GM18873 (cell line): ENCODE data around the gene APH1B.

ENCODE experiments used
- ATAC-seq: cut with Tn5 transposase; IDR thresholded peaks from one replicate; pipeline ENCODE4 v1.9.1; 2021; ENCODE audit warnings: mild to moderate bottlenecking, moderate library complexity, moderate number of reproducible peaks; ENCODE audit not compliant: unreplicated experiment, low FRiP score

The APH1B gene

DNA sequence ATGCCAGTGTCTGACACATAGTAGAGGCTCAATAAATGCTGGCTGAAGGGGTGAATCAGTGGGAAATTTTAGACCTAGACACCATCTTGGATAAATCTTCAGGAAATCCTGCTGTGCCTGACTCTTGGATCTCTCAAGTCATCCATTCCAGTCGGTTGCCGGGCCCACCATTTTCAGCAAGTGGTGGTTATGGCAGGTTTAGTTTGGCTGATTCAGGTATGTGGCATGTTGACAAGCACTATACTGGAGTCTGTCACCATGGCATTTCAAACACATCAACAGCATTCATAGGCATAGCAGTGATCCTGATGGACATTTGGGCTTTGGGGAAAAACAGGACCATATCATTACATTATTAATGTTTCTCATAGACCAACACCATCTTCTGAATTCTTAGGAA lies 25.7 kb upstream of the APH1B start:
- ATAC-seq = no peak

DNA sequence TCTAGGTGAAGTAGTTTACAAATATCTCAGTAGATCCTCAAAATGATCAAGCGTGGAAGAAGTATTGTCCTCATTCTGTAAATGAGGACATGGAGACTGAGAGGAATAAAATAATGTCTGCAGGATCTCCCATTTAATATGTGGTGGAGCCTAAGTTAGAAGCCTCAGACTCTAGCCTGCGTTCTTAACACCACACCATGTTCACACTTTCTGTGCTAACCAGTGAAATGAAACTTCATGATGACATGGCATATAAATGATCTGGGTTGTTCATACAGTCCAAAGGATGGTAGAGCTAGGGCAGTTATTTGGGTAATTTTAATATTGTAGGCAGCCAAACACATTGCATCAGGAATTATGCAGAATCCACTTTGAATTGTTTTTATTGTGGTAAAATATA lies 25.1 kb upstream of the APH1B start:
- no peak for ATAC-seq

DNA sequence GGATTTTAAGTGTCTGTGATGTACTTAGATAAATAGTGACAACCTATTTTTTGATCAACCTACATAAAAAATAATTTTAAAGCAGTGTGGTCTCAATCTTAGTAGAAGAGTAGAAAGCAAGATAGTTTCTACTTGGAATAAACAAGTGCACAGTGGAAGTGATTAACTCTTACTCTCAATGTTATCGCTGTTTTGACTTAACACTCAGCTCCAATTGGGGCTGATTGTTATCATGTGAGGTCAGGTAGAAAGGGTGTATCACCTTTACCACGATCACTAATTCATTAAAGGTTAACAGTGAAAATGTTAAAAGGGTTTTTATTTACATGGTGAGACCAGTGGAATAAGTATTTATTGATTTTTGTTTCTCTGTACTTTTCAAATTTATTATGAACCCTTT lies 22.4 kb upstream of the APH1B start:
- no peak for ATAC-seq

GRCh38 chr15:63255489-63255990 lies 21.9 kb upstream of the APH1B start:
- no peak for ATAC-seq

GRCh38 chr15:63256433-63257274 lies 20.8 kb upstream of the APH1B start:
- ATAC-seq = no peak

GRCh38 chr15:63258658-63259057 lies 18.7 kb upstream of the APH1B start:
- ATAC-seq = no peak

GRCh38 chr15:63260791-63261190 lies 16.6 kb upstream of the APH1B start:
- no peak for ATAC-seq

DNA sequence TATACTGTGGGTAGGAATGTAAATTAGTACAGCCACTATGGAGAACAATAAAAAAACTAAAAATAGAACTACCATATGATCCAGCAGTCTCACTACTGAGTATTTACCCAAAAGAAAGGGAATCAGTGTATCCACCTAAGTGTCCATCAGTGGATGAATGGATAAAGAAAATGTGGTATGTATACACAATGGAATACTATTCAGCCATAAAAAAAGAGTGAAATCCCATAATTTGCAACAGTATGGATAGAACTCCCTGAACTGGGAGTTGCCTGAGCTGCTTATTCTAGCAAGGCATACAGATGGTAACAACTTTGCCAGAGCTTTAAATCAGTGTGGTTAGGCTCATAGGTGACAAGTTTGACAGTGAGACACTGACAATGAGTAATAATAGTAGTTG lies 16.1 kb upstream of the APH1B start:
- ATAC-seq = no peak

GRCh38 chr15:63263519-63263918 lies 13.9 kb upstream of the APH1B start:
- no peak for ATAC-seq

GRCh38 chr15:63264688-63265293 lies 12.6 kb upstream of the APH1B start:
- ATAC-seq = no peak

- no peak for ATAC-seq
Observed at GRCh38 chr15:63274427-63274826, 3.0 kb upstream of the APH1B start.

- no peak for ATAC-seq
Observed at GRCh38 chr15:63276342-63277037, 915 bp upstream of the APH1B start.

GRCh38 chr15:63277893-63278456 lies 570 bp downstream of the APH1B start:
- no peak for ATAC-seq

DNA sequence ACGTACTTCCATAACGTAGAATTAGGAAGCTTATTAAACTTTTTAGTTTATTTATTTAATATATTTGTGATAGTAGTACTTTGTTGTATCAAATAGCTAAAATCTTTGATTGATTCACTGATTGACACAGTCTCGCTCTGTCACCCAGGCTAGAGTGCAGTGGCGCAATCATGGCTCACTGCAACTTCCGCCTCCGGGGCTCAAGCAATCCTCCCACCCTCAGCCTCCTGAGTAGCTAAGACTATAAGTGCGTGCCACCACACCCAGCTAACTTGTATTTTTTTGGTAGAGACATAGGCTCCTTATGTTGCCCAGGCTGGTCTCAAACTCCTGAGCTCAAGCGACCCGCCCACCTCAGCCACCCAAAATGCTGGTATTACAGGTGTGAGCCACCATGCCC lies 5.7 kb downstream of the APH1B start:
- ATAC-seq = no peak

DNA sequence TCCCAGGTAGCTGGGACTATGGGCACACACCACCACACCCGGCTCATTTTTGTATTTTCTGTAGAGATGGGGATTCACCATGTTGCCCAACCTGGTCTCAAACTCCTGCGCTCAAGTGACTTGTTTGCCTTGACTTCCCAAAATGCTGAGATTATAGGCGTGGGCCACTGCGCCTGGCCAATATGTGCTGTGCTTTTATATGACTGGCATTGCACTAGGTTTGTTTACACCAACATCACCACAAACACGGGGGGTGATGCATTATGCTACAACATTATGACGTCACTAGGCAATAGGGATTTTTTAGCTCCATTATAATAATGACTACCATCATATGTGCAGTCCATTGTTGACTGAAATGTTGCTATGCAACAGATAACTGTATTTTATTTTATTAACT lies 6.9 kb downstream of the APH1B start:
- no peak for ATAC-seq

- ATAC-seq = no peak
Observed at GRCh38 chr15:63287109-63287508, 9.7 kb downstream of the APH1B start.

DNA sequence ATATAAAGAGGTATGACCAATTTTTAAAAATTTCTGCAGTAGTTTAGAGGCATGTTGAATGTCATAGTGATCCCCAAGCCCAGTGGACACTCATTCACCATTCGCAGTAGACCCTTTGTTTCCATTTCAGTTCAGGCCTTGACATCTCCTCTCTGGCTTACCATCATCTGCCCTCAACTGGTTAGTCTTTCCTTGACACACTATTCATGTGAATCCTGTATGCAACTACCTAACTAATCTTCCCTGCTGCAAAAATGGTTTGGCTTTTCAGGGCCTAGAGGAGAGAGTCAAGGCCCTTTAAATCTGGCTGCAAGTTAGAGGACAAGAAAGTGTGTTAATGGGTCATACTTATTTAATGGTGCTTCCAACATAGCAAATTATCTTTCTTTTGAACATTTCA lies 10.9 kb downstream of the APH1B start:
- ATAC-seq = no peak

- ATAC-seq = no peak
Observed at GRCh38 chr15:63288778-63289378, 11.5 kb downstream of the APH1B start.

DNA sequence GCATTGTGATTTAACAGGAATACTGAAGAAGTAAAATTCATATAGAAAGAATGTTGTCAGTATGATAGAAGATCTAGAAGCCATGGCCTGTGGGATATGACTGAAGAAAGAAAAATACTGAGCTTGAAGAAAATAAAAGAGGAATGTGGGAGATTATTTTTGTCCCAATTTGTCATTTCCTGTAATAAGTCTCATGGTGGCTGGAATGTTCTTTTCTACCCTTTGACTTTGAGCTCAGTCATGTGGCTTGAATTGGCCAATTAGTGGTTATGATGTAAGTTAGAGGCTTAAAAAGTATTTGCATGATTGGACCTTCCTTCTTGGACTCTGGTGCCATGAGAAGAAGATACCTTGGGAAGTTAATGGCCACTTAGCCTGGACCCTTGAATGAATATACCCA lies 14.1 kb downstream of the APH1B start:
- no peak for ATAC-seq

GRCh38 chr15:63292241-63292640 lies 14.8 kb downstream of the APH1B start:
- ATAC-seq = no peak

GRCh38 chr15:63292771-63293170 lies 15.4 kb downstream of the APH1B start:
- ATAC-seq = no peak
